Fibroblast of skin of left biceps (primary cell): Measurements from ENCODE around the gene VPS54.

ENCODE experiments used
- DNase-seq, 2 experiments: peaks; one replicate each; pipeline ENCODE4 v3.0.0-alpha.2; 2013; ENCODE audit warnings: low read depth in 2 of 2

Gene VPS54

GRCh38 chr2:64019083-64019974 lies at the start of gene VPS54:
VPS54 (minus strand) TSS chr2:64019428; CDS start chr2:63983999, 35,429 bp downstream.
- DNase-seq: peak in 1 of 2 experiments; percentile 31

GRCh38 chr2:64067326-64067725 lies 48.1 kb upstream of the VPS54 start:
- DNase-seq: no peak

- no peak for DNase-seq
These were observed 46.3 kb upstream of the VPS54 start for GRCh38 chr2:64065516-64065915.

GRCh38 chr2:64063924-64064331 lies 44.7 kb upstream of the VPS54 start:
- peak in 1 of 2 experiments; percentile 18 for DNase-seq

GRCh38 chr2:64063454-64063853 lies 44.2 kb upstream of the VPS54 start:
- no peak for DNase-seq

- no peak for DNase-seq
These were observed 43.6 kb upstream of the VPS54 start for GRCh38 chr2:64062840-64063239.

- no peak for DNase-seq
These were observed 40.0 kb upstream of the VPS54 start for GRCh38 chr2:64059270-64059669.

GRCh38 chr2:64056021-64056420 lies 36.8 kb upstream of the VPS54 start:
- DNase-seq: no peak

- DNase-seq: no peak
These were observed 35.1 kb upstream of the VPS54 start for GRCh38 chr2:64054161-64054915.

- DNase-seq: no peak
These were observed 33.4 kb upstream of the VPS54 start for GRCh38 chr2:64052463-64053241.

- peak; percentile 26 to 40 for DNase-seq
These were observed 30.5 kb upstream of the VPS54 start for GRCh38 chr2:64049633-64050220.

- DNase-seq: no peak
These were observed 26.7 kb upstream of the VPS54 start for GRCh38 chr2:64045938-64046337.

GRCh38 chr2:64040161-64040560 lies 20.9 kb upstream of the VPS54 start:
- no peak for DNase-seq

- no peak for DNase-seq
These were observed 16.9 kb upstream of the VPS54 start for GRCh38 chr2:64036034-64036705.

- no peak for DNase-seq
These were observed 16.1 kb upstream of the VPS54 start for GRCh38 chr2:64035072-64035942.

GRCh38 chr2:64029116-64029665 lies 10.0 kb upstream of the VPS54 start:
- DNase-seq: no peak

- no peak for DNase-seq
These were observed 6.5 kb upstream of the VPS54 start for GRCh38 chr2:64025741-64026140.

GRCh38 chr2:64024259-64024949 lies 5.2 kb upstream of the VPS54 start:
- no peak for DNase-seq
